Fibroblast of lung (primary cell): ENCODE data around the gene C16orf82.

Source experiments
- CTCF ChIP-seq, 2 donors: IDR thresholded peaks in 1 of 2; conservative IDR thresholded peaks in 1 of 2; 1 replicate in 1 of 2; 2 replicates in 1 of 2; pipeline ENCODE4 v1.5.1; 2011 to 2012; ENCODE audit warnings: low read length in 2 of 2, control low read depth in 1 of 2, inconsistent platforms in 1 of 2, low read depth in 1 of 2, mild to moderate bottlenecking in 1 of 2
- EZH2 ChIP-seq: IDR thresholded peaks from 2 replicates; pipeline ENCODE4 v1.5.1; 2012; ENCODE audit warnings: low read length, control low read depth, mild to moderate bottlenecking; ENCODE audit errors: missing control alignments

GRCh38 chr16:27098366-27099049, 31.8 kb downstream of the C16orf82 start:
- TF ChIP-seq CTCF (conservative IDR thresholded peaks at IDR 0.05 in 1 of 2, IDR thresholded peaks at IDR 0.05 in 1 of 2; ENCODE audit: low read depth in 1 of 2, low read length in 2 of 2) (no peak), EZH2 (no peak)
